22Rv1 (cell line): ENCODE data around the gene NOC2L.

Experiments used
- ZFX ChIP-seq: fragments of 450-650 bp; IDR thresholded peaks from 2 replicates; pipeline ENCODE4 v1.6.1; 2017; ENCODE audit warnings: antibody characterized with exemption, borderline replicate concordance
- TF ChIP-seq, protein P1 (sequence below): fragments of 450-650 bp; IDR thresholded peaks from 2 replicates; pipeline ENCODE4 v1.5.1; 2017; ENCODE audit warnings: mild to moderate bottlenecking

DNA sequence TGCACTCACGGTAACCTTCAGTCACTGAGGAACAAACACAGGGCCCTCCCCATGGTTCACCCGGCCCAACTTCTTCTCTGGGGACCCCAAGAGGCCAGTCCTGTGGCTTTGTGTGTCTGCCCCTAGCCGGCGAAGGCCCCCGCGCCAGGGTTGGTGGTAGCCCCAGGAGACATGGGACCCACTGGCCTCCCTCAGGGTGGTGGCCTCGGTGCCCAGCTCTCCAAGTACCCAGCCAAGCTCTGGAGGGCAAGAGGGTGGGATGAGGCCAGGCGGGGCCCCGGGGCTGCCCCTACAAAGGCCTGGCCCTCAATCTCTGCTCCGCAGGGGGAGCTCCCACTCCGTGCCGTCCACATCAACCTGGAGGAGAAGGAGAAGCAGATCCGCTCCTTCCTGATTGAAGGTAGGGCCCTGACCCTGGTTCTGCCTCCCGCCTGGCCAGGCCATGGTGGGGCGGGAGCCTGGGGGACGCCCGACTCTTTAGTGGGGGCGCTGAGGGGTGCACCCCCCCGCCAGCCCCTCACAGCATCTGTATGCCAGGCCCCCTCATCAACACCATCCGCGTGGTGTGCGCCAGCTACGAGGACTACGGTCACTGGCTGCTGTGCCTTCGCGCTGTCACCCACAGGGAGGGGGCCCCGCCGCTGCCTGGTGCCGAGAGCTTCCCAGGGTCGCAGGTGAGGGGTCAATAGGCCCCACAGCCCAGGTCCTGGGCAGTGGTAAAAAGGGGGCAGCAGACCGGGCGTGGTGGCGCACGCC lies 12.9 kb upstream of the NOC2L start:
- TF ChIP-seq, protein P1, sequence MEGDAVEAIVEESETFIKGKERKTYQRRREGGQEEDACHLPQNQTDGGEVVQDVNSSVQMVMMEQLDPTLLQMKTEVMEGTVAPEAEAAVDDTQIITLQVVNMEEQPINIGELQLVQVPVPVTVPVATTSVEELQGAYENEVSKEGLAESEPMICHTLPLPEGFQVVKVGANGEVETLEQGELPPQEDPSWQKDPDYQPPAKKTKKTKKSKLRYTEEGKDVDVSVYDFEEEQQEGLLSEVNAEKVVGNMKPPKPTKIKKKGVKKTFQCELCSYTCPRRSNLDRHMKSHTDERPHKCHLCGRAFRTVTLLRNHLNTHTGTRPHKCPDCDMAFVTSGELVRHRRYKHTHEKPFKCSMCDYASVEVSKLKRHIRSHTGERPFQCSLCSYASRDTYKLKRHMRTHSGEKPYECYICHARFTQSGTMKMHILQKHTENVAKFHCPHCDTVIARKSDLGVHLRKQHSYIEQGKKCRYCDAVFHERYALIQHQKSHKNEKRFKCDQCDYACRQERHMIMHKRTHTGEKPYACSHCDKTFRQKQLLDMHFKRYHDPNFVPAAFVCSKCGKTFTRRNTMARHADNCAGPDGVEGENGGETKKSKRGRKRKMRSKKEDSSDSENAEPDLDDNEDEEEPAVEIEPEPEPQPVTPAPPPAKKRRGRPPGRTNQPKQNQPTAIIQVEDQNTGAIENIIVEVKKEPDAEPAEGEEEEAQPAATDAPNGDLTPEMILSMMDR: no peak
- TF ChIP-seq ZFX: no peak
